ENCODE measurements around the gene PTGDS. TPM values are rescaled to one million over a fixed set of nuclear protein-coding genes. Genes with fewer than 3 reads are reported as not detected.
A peak's percentile ranks its signal among the peaks of the same experiment; 100 is the strongest.

Gene PTGDS
- total and polyA plus RNA-seq, 10 donors = 134 to 1,396 (median 412) TPM

GRCh38 chr9:136934277-136934676 lies 43.0 kb upstream of the PTGDS start:
- no peak for DNase-seq
- Histone ChIP-seq H3K36me3 (peaks cover 0 to 23% (median under 1%) of the 10 kb centered on the region in 6 donors), H3K9me3 (no peaks in the 10 kb centered on the region), H3K27ac (no peak overlapping the region), H3K27me3 (replicated peaks in 1 of 7) (no peaks in the 10 kb centered on the region), H3K4me1 (peaks cover 4 to 33% (median 18%) of the 10 kb centered on the region in 6 donors), H3K4me3 (no peak overlapping the region)
- 93 to 96% (median 95%) methylated on average over 3 of the region's 3 CpGs for WGBS, 5 donors
- intact Hi-C loops (cut with DNase I; ENCODE audit: low total_unique reads) = no loop called here
- TF ChIP-seq POLR2AphosphoS5 (IDR thresholded peaks at IDR 0.05) (no peak), CTCF (IDR thresholded peaks at IDR 0.05 in 8 of 11, conservative IDR thresholded peaks at IDR 0.05 in 3 of 11) (no peak), POLR2A (IDR thresholded peaks at IDR 0.05) (no peak)

- no peak for DNase-seq
- Histone ChIP-seq H3K4me3 (no peak overlapping the region), H3K27me3 (replicated peaks in 1 of 7) (no peaks in the 10 kb centered on the region), H3K27ac (no peak overlapping the region), H3K9me3 (no peaks in the 10 kb centered on the region), H3K4me1 (peaks cover 8 to 46% (median 28%) of the 10 kb centered on the region in 6 donors), H3K36me3 (peaks cover 1 to 28% (median 14%) of the 10 kb centered on the region in 6 donors)
- 50 to 82% (median 58%) methylated on average over 3 of the region's 3 CpGs for WGBS, 5 donors
- intact Hi-C loops (cut with DNase I; ENCODE audit: low total_unique reads) = no loop called here
- TF ChIP-seq POLR2A (IDR thresholded peaks at IDR 0.05) = no peak
- TF ChIP-seq POLR2AphosphoS5 (IDR thresholded peaks at IDR 0.05) = no peak
- TF ChIP-seq CTCF (IDR thresholded peaks at IDR 0.05 in 8 of 11, conservative IDR thresholded peaks at IDR 0.05 in 3 of 11) = no peak
Observed at GRCh38 chr9:136935651-136936050, 41.7 kb upstream of the PTGDS start.

GRCh38 chr9:136936645-136937170 lies 40.6 kb upstream of the PTGDS start:
- Histone ChIP-seq H3K9me3 (no peaks in the 10 kb centered on the region), H3K4me1 (peaks cover 8 to 57% (median 36%) of the 10 kb centered on the region in 6 donors), H3K4me3 (no peak overlapping the region), H3K36me3 (peaks cover 4 to 38% (median 25%) of the 10 kb centered on the region in 6 donors), H3K27ac (peak overlapping the region in 1 of 8 donors; percentile 72), H3K27me3 (replicated peaks in 1 of 7) (no peaks in the 10 kb centered on the region)
- intact Hi-C loops (cut with DNase I; ENCODE audit: low total_unique reads) = no loop called here
- no peak for DNase-seq
- TF ChIP-seq POLR2A (IDR thresholded peaks at IDR 0.05) = no peak
- TF ChIP-seq POLR2AphosphoS5 (IDR thresholded peaks at IDR 0.05) = no peak
- no peak for TF ChIP-seq CTCF (IDR thresholded peaks at IDR 0.05 in 8 of 11, conservative IDR thresholded peaks at IDR 0.05 in 3 of 11)
- 85 to 95% (median 92%) methylated on average over 8 of the region's 8 CpGs for WGBS, 5 donors

GRCh38 chr9:136937186-136938001 lies 39.9 kb upstream of the PTGDS start:
- H3K27me3 ChIP-seq (replicated peaks in 1 of 7) = no peaks in the 10 kb centered on the region
- DNase-seq = no peak
- no peak for TF ChIP-seq POLR2AphosphoS5 (IDR thresholded peaks at IDR 0.05)
- TF ChIP-seq CTCF (IDR thresholded peaks at IDR 0.05 in 8 of 11, conservative IDR thresholded peaks at IDR 0.05 in 3 of 11) = no peak
- TF ChIP-seq POLR2A (IDR thresholded peaks at IDR 0.05) = no peak
- H3K9me3 ChIP-seq = no peaks in the 10 kb centered on the region
- intact Hi-C loops (cut with DNase I; ENCODE audit: low total_unique reads) = no loop called here
- peak overlapping the region in 7 of 8 donors; percentile 5 to 76 (median 68) for H3K27ac ChIP-seq
- 78 to 92% (median 87%) methylated on average over 15 of the region's 15 CpGs for WGBS, 5 donors
- H3K4me1 ChIP-seq = peaks cover 8 to 64% (median 42%) of the 10 kb centered on the region in 6 donors
- peaks cover 4 to 45% (median 32%) of the 10 kb centered on the region in 6 donors for H3K36me3 ChIP-seq
- H3K4me3 ChIP-seq = no peak overlapping the region
